MG63 (cell line): ENCODE measurements around the gene THAP8. TPM values are rescaled to one million over a fixed set of nuclear protein-coding genes. Genes with fewer than 3 reads are reported as not detected.
"Not testable (repeated sequence)": the region's sequence is repeated elsewhere in the genome, so short reads cannot be mapped to it uniquely, and the experiment has no call there.

Experiments
- DNase-seq: peaks from one replicate; pipeline ENCODE4 v3.0.0-alpha.2; 2020
- H3K27me3 ChIP-seq: fragments of 250-450 bp; sonication (Bioruptor Pico); 2 replicates; pipeline ENCODE4 v1.5.1; 2020; ENCODE audit warnings: mild to moderate bottlenecking, moderate library complexity
- H3K36me3 ChIP-seq: fragments of 250-450 bp; sonication (Bioruptor Pico); 2 replicates; pipeline ENCODE4 v1.5.1; 2020; ENCODE audit warnings: mild to moderate bottlenecking, moderate library complexity
- H3K4me3 ChIP-seq: fragments of 250-450 bp; sonication (Bioruptor Pico); 2 replicates; pipeline ENCODE4 v1.5.1; 2020; ENCODE audit warnings: mild to moderate bottlenecking, moderate library complexity
- H3K9me3 ChIP-seq: fragments of 250-450 bp; sonication (Bioruptor Pico); 2 replicates; pipeline ENCODE4 v1.5.1; 2020; ENCODE audit warnings: mild to moderate bottlenecking, moderate library complexity
- total RNA-seq: library from RNA; depleted of rRNA; stranded (reverse); fragments of >200 nt; shearing (Covaris generic); gene quantifications from 2 replicates; pipeline ENCODE4 v1.2.3, GENCODE V29; 2014; ENCODE audit warnings: low replicate concordance

The THAP8 gene
- total RNA-seq, 1 experiment from 2014 or later: 2.1 TPM

DNA sequence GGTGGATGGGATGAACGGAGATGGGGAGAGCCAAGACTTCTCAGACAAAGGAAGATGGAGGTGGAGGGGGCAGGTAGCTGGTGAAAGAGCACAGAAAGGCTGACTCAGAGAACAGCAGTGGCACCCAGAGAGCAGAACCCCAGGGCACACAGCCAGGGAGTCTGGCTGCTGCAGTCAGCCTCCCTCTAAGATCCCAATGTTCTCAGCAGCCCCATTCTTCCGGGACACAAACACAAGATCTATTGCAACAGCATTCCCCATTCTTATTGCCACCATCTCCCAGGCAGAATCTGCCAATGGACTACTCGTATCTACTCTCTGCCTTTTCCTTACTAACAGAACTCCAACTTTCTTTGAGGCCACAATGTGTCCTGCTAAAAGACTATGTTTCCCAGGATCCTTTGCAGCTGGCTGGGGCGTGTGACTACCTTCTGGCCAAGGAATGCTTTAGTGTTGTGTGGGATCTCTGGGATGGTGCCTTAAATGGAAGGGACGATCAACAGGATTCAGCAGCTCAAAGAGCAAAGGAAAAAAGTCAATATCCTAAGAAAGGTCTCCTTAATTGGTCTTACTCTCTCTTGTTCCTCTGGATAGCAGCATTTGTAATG is 7.5 kb downstream of the THAP8 start:
- H3K27me3 ChIP-seq: no peaks in the 10 kb centered on the region
- H3K4me3 ChIP-seq: no peak overlapping the region
- no peaks in the 10 kb centered on the region; the same call in 1 of the 2 replicates for H3K36me3 ChIP-seq
- peak; percentile 11 for DNase-seq
- H3K9me3 ChIP-seq: no peaks in the 10 kb centered on the region; the same call in 1 of the 2 replicates

DNA sequence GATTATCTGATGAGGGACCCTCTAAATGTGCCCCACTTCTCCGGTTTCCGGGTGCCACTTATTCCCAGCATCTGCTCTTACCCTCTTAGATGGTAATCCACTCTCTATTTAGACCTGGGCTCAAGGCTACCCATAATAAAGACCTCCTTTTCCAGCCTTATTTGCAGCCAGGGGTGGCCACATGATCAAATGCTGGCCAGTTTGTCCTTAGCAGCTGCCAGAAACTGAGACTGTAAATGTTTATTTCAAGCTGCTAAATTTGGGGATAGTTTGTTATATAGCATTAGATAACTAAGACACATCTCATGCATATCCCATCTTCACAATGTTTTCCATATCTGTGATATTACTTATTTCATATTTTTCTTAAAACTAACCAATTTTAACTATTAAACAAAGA is 10.1 kb downstream of the THAP8 start:
- no peaks in the 10 kb centered on the region; the same call in 1 of the 2 replicates for H3K36me3 ChIP-seq
- no peak overlapping the region for H3K4me3 ChIP-seq
- no peaks in the 10 kb centered on the region for H3K27me3 ChIP-seq
- no peak for DNase-seq
- H3K9me3 ChIP-seq: no peaks in the 10 kb centered on the region; the same call in 1 of the 2 replicates

DNA sequence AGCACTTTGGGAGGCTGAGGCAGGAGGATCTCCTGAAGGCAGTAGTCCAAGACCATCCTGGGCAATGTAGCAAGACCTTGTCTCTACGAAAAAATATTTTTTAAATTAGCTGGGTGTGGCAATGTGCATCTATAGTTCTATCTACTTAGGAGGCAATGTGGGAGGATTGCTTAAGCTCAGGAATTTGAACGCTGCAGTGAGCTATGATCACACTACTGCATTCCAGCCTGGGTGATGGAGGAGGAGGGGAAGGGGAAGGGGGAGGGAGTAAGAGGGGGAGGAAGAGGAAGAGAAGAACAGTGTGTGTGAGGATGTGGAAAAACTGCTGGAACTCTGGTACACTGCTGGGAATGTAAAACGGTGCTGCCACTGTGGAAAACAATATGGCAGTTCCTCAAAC is 12.3 kb downstream of the THAP8 start:
- peak; percentile 17 for DNase-seq
- no peaks in the 10 kb centered on the region for H3K27me3 ChIP-seq
- no peaks in the 10 kb centered on the region; the same call in 1 of the 2 replicates for H3K36me3 ChIP-seq
- H3K9me3 ChIP-seq: no peaks in the 10 kb centered on the region; the same call in 1 of the 2 replicates
- no peak overlapping the region for H3K4me3 ChIP-seq

DNA sequence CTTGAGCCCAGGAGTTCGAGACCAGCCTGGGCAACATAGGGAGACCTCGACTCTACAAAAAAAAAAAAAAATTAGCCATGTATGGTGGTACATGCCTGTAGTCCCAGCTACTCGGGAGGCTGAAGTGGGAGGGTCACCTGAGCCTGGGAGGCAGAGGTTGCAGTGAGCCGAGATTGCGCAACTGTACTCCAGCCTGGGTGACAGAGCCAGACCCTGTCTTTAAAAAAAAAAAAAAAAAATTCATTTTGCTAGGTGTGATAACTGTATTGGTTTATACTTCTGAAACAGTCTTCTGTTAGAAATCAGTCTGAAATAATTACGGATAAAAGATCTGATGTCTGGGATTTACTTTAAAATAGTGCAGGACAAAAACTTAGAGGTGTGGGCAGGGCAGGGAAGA is 13.0 kb downstream of the THAP8 start:
- not testable (repeated sequence) for H3K27me3 ChIP-seq, H3K4me3 ChIP-seq, H3K9me3 ChIP-seq, H3K36me3 ChIP-seq, DNase-seq

DNA sequence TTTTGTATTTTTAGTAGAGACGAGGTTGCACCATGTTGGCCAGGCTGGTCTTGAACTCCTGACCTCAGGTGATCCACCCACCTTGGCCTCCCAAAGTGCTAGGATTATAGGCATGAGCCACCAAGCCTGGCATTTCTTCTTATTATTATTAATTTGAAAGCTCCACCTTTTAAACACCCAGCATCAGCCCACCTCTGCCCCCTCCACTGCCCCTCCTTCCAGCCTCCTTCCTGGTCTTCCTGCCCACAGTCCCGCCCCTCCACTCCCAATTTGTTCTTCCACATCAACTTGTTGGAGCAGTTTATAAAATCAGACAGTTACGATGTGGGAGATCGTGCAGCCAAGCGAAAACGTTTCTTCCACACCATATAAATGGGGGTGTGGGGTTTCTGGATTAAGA is 13.6 kb downstream of the THAP8 start:
- DNase-seq: no peak
- no peak overlapping the region for H3K4me3 ChIP-seq
- H3K36me3 ChIP-seq: no peaks in the 10 kb centered on the region; the same call in 1 of the 2 replicates
- no peaks in the 10 kb centered on the region for H3K9me3 ChIP-seq
- no peaks in the 10 kb centered on the region for H3K27me3 ChIP-seq

DNA sequence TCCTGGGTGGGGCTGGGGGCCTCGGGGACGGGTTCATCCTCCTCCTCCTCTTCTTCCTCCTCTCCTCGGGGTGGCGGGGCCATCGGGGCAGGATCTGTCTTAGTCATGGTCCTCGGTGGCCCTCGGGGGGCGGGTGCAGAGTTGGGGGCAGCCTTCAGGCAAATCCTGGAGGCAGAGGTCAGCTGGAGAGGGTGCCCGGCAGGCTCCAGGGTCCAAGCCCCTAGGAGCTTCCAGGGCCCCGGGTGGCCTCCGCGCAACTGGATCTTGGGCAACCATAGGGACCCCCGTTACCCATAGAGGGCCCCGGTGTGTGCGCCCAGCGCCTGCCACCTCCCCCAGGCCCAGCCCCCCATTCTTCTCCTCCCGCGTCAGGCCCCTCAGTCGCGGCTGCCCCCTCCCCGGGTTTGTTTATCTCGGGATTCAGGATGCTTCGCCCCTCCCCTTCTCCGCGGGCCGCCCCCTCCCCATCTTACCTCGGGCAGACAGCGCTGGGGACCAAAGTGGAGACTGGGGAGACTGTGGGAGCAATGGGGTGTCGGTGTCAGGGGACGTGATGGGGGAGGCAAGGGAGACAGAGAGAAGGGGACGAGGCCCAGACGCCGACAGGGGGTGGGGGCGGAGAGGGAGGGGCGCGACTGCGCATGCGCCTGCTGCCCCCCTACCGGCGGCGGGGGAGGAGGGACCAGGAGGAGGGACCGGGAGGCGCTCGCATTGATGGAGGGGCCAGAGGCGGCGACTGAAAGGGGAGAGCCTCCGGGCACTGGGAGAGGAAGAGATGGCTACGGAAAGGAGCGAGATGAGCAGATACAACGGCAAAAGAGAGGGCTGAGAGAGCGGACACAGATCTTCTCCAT is 21.6 kb downstream of the THAP8 start, which contains the start of gene CLIP3:
TSS of gene CLIP3 (minus strand) at position 623 of the 854 bp plus-strand sequence. CDS start at position 107, 516 bp downstream.
- Histone ChIP-seq H3K27me3 (no peaks in the 10 kb centered on the region), H3K9me3 (no peaks in the 10 kb centered on the region), H3K36me3 (no peaks in the 10 kb centered on the region; the same call in 1 of the 2 replicates), H3K4me3 (no peak within 1 kb of the TSS)
- DNase-seq: no peak

DNA sequence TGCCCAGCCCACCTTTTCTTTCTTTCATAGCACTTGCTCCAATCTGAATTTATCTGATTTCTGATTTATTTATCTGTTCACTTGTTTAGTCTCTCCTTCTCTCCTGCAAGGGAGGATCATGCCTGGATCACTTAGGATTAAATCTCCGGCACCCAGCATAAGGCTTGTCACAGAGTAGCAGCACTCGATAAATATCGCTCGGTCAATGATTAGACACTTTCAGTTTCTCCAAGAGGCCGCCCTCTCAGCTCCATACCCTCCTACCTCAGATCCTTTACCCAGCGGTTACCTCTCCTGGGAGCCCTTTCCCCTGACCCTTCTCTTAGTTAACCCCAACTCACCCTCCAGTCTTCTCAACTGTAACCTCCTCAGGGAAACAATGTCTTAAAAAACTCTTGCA is 22.8 kb downstream of the THAP8 start:
- Histone ChIP-seq H3K4me3 (no peak overlapping the region), H3K9me3 (no peaks in the 10 kb centered on the region), H3K27me3 (no peaks in the 10 kb centered on the region), H3K36me3 (no peaks in the 10 kb centered on the region; the same call in 1 of the 2 replicates)
- no peak for DNase-seq

DNA sequence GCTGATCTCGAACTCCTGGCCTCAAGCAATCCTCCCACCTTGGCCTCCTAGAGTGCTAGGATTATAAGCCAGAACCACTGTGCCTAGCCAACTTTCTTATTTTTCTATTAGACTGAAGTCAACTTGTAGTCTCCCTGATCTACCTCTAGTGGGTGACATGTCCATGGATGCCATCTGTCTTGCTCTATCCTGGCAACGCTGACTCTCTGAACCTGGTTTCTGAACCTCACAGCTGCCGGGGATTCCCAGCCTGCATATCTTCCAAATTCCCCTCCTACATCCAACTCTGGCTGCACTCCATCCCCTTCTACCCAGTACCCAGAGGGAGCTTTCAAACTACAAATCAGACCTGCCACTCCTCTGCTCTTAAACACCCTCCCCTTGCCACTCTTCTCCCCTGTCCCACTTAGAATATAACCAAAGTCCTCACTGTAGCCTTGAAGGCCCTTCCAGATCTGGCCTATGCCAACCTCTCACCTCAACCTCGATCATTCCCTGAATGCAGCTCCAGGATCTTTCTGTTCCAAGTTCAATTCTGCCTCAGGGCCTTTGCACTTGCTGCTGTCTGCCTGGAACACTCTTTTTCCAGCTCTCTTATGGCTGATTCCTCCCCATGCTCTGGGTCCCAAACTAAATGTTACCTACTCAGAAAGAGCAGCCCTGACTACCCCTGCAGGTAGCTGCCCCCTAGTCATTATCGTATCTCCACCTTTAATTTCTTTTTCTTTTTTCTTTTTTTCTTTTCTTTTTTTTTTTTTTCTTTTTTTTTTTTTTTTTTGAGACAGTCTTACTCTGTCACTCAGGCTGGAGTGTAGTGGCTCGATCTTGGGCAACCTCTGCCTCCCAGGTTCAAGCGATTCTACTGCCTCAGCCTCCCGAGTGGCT is 23.6 kb downstream of the THAP8 start:
- H3K9me3 ChIP-seq: no peaks in the 10 kb centered on the region
- no peaks in the 10 kb centered on the region for H3K27me3 ChIP-seq
- H3K4me3 ChIP-seq: no peak overlapping the region
- H3K36me3 ChIP-seq: no peaks in the 10 kb centered on the region; the same call in 1 of the 2 replicates
- DNase-seq: no peak

DNA sequence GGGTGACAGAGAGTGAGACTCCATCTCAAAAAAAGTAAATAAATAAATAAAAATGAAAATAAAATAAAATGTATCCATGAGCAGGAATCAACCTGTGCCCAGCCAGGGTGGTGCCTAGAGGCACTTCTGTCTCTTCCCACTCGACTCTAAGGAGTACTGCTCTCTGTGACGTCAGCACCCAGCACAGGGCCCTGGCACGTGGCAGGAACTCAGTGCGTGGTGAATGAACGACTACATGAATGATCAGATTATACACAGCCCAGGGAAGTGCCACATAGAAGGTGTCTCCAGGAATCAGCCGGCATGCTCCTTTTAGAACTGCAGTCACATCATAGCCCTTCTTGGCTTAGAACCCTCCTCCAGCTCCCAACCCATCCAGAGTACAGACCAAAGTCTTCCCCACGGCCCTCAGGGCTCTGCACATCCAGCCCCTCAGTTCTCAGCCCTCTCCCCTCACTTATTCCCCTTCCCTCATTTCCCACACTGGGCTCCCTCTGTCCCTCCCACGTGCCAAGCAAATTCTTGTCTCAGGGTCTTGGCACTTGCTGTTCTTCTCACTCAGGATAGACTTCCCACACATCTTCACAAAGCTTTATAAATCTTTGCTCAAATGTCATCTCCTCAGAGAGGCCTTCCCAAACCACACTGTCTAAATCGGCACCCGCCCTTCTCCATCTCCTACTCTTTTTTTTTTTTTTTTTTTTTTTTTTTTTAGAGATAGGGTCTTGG is 25.6 kb downstream of the THAP8 start:
- no peaks in the 10 kb centered on the region for H3K27me3 ChIP-seq
- no peaks in the 10 kb centered on the region; the same call in 1 of the 2 replicates for H3K36me3 ChIP-seq
- H3K4me3 ChIP-seq: no peak overlapping the region
- no peak for DNase-seq
- no peaks in the 10 kb centered on the region for H3K9me3 ChIP-seq

DNA sequence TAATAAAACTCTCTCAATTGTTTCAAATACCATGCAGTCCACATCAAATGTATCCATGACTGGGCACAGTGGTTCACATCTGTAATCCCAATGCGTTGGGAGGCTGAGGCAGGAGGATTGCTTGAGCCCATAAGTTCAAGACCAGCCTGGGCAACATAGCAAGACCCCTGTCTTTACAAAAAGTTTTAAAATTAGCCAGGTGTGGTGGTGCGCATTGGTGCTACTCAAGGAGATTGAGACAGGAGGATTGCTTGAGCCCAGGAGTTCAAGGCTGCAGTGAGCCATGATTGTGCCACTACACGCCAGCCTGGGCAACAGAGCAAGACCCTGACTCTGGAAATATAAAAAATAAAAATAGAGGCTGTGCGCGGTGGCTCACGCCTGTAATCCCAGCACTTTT is 26.4 kb downstream of the THAP8 start:
- no peak for DNase-seq
- no peak overlapping the region for H3K4me3 ChIP-seq
- H3K36me3 ChIP-seq: no peaks in the 10 kb centered on the region; the same call in 1 of the 2 replicates
- no peaks in the 10 kb centered on the region for H3K9me3 ChIP-seq
- no peaks in the 10 kb centered on the region for H3K27me3 ChIP-seq

DNA sequence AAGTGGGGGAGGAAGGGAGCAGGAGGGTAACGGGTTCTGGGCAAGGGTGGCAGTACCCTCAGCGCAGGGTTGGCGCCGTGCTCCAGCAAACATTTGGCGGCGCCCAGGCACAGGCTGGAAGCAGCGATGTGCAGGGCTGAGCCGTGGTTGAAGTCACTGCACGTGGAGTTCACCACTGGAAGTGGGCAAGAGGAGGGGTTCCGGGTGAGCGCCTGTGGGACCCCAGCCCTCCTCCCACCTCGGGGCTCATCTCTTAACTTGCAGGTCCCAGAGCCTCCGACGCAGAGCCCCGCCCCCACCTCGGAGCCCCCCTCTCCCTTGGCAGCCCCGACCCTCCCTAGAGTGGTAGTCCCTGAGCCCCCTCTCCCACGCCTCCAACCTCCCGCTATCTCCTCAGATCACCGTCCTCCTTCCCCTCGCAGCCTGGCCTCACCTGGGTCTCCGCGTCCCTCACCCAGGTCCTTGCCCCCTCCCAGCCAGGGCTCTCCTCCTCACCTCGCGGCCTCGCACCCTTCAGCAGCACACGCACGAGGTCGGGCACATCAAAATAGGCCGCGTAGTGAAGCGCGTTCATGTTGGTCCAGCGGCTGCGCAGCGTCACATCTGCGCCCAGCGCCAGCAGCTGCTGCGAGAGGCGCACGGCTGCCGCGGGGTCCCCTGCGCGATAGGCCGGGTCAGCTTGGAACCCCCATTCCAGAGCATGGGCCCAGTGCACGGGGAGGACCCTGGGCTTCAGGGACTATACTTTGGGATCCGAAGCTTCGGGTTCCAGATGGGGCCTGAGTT is 27.8 kb downstream of the THAP8 start:
- Histone ChIP-seq H3K36me3 (peaks cover 1% of the 10 kb centered on the region; the same call in 1 of the 2 replicates), H3K27me3 (no peaks in the 10 kb centered on the region), H3K4me3 (no peak overlapping the region), H3K9me3 (no peaks in the 10 kb centered on the region)
- DNase-seq: no peak

DNA sequence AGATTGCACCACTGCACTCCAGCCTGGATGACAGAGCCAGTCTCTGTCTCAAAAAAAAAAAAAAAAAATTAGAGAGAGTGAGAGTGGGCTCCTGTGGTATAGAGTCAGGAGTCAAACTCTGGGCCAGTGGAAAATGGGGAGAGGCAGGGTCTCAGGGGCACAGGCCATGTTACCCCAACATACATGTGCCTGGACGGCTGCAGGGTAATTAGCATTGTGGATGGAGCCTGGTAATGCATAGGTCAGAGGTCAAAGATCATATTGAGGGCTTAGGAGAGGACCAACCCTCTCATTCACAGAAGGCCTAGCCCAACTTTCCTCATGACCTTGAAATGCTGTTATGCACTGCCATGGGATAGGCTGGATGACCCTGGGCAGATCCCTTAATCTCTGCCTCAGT is 28.5 kb downstream of the THAP8 start:
- Histone ChIP-seq H3K27me3 (no peaks in the 10 kb centered on the region), H3K36me3 (peaks cover 5% of the 10 kb centered on the region), H3K4me3 (no peak overlapping the region), H3K9me3 (no peaks in the 10 kb centered on the region)
- DNase-seq: no peak

DNA sequence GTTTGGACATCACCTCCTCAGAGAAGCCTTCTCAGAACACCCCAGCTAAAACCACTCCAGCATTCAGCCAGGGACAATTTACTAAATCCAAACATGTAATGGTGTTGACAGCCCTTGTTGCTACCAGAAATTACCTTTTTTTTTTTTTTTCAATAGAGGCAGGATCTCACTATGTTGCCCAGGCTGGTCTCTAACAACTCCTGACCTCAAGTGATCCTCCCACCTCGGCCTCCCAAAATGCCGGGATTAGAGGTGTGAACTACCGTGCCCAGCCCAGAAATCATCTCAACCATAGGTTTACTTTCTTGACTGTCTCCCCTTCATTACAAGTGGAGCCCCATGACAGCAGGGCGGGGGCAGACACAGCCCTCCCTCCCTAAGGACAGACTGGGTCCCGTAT is 30.7 kb downstream of the THAP8 start:
- H3K9me3 ChIP-seq: no peaks in the 10 kb centered on the region
- DNase-seq: no peak
- peaks cover 5% of the 10 kb centered on the region for H3K36me3 ChIP-seq
- H3K4me3 ChIP-seq: no peak overlapping the region
- H3K27me3 ChIP-seq: no peaks in the 10 kb centered on the region

DNA sequence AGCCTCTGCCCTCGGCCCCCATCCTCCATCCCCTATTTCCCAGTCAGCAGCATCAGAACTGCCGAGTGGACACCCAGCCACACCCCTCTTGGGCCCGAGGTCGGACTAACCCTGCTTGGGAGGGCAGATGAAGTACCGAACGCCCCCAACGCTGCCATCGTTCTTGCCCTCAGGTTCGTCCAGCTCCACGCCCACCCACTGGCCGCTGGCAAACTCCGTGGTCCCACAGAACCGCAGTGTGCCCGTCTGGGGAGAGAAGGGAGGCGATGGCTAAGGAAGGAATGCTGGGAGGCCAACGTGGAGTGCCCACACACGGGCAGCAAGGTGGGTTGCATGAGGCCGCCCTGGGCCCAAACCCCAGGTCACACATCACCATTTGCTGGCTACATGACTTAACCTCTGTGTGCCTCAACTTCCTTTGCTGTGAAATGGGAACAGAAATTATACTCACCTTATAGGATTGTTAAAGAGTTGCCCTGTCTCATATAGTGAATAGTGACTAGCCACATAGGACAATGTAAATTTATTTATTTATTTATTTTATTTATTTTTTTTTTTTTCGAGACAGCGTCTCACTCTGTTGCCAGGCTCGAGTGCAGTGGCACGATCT is 34.9 kb downstream of the THAP8 start:
- H3K9me3 ChIP-seq: no peaks in the 10 kb centered on the region
- no peak overlapping the region for H3K4me3 ChIP-seq
- DNase-seq: no peak
- H3K36me3 ChIP-seq: peaks cover 5% of the 10 kb centered on the region
- H3K27me3 ChIP-seq: no peaks in the 10 kb centered on the region
